KMS-11 (cell line): ENCODE results near the gene KIF3B.

Source experiments
- H2AFZ ChIP-seq: fragments of 200-600 bp; sonication (generic); 2 replicates; pipeline ENCODE4 v1.6.1; 2016; ENCODE audit warnings: antibody characterized with exemption, mixed run types, low read depth
- H3K27ac ChIP-seq: fragments of 200-600 bp; sonication (generic); 2 replicates; pipeline ENCODE4 v1.6.1; 2016; ENCODE audit warnings: mild to moderate bottlenecking, mixed run types
- H3K27me3 ChIP-seq: fragments of 200-600 bp; sonication (generic); 2 replicates; pipeline ENCODE4 v1.6.1; 2017; ENCODE audit warnings: mild to moderate bottlenecking, low read depth, mixed run types, moderate library complexity; ENCODE audit not compliant: insufficient read depth
- H3K36me3 ChIP-seq: fragments of 200-600 bp; sonication (generic); 2 replicates; pipeline ENCODE4 v1.6.1; 2017; ENCODE audit warnings: mild to moderate bottlenecking, mixed run types; ENCODE audit not compliant: insufficient read depth
- H3K4me1 ChIP-seq: fragments of 200-600 bp; sonication (generic); 2 replicates; pipeline ENCODE4 v1.6.1; 2016; ENCODE audit warnings: mild to moderate bottlenecking, low read depth, mixed run types; ENCODE audit not compliant: poor library complexity, severe bottlenecking
- H3K4me2 ChIP-seq: fragments of 200-600 bp; sonication (generic); 2 replicates; pipeline ENCODE4 v1.7.0; 2016; ENCODE audit warnings: mild to moderate bottlenecking, mixed run types
- H3K4me3 ChIP-seq: fragments of 200-600 bp; sonication (generic); IDR thresholded peaks from 2 replicates; pipeline ENCODE4 v1.6.1; 2017; ENCODE audit warnings: low read depth, low read length, mixed read lengths; ENCODE audit not compliant: insufficient read depth
- H3K79me2 ChIP-seq: fragments of 200-600 bp; sonication (generic); 2 replicates; pipeline ENCODE4 v1.6.1; 2016; ENCODE audit warnings: low read depth, mixed run types; ENCODE audit not compliant: insufficient read depth
- H3K9ac ChIP-seq: fragments of 200-600 bp; sonication (generic); 2 replicates; pipeline ENCODE4 v1.6.1; 2016; ENCODE audit warnings: mild to moderate bottlenecking, mixed run types
- H4K20me1 ChIP-seq: fragments of 200-600 bp; sonication (generic); 2 replicates; pipeline ENCODE4 v1.6.1; 2016; ENCODE audit warnings: mild to moderate bottlenecking, mixed run types; ENCODE audit not compliant: insufficient read depth
- TF ChIP-seq, protein P1 (sequence below): fragments of 200-600 bp; sonication (generic); conservative IDR thresholded peaks from 2 replicates; pipeline ENCODE4 v1.6.1; 2017; ENCODE audit warnings: low read depth, mild to moderate bottlenecking, antibody characterized with exemption, low read length, moderate library complexity, mixed read lengths

Gene KIF3B

DNA sequence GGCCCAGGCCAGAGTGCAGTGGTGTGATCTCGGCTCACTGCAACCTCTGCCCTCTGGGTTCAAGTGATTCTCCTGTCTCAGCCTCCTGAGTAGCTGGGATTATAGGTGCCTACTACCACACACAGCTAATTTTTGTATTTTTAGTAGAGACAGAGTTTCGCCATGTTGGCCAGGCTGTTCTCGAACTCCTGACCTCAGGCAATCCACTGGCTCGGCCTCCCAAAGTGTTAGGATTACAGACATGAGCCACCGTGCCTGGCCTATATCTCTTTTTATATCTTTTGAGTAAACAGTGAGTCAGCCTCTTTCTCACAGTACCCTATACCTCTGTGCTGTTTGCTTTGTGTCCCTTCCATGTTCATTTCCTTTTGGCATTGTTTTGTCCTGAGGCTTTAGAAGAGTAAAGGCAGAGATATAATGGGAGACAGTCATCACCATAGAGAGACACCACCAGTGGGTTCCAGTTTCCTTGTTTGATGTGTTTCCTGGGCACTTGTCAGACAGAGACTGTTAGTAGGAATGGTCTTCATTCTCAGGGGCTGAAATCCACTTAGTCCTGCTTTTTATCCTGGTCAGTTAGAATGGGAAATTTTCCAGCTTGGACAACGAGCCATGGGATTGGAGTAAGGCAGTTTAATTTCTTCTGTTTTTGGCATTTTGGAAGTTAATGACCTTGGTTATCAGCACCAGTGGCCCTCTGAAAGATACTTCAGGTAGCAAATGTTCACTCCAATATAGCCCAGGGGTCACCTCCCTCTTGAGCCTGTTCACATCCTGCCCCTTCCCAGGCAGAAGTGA lies 48.5 kb downstream of the KIF3B start:
- Histone ChIP-seq H3K36me3 (no peaks in the 10 kb centered on the region; the same call in 1 of the 2 replicates), H3K27ac (no peak overlapping the region), H3K9ac (no peak overlapping the region), H4K20me1 (no peaks in the 10 kb centered on the region), H3K4me2 (no peak overlapping the region), H3K4me1 (no peaks in the 10 kb centered on the region), H3K79me2 (no peaks in the 10 kb centered on the region), H3K4me3 (no peak overlapping the region), H3K27me3 (no peaks in the 10 kb centered on the region), H2AFZ (no peak overlapping the region)
- TF ChIP-seq, protein P1, sequence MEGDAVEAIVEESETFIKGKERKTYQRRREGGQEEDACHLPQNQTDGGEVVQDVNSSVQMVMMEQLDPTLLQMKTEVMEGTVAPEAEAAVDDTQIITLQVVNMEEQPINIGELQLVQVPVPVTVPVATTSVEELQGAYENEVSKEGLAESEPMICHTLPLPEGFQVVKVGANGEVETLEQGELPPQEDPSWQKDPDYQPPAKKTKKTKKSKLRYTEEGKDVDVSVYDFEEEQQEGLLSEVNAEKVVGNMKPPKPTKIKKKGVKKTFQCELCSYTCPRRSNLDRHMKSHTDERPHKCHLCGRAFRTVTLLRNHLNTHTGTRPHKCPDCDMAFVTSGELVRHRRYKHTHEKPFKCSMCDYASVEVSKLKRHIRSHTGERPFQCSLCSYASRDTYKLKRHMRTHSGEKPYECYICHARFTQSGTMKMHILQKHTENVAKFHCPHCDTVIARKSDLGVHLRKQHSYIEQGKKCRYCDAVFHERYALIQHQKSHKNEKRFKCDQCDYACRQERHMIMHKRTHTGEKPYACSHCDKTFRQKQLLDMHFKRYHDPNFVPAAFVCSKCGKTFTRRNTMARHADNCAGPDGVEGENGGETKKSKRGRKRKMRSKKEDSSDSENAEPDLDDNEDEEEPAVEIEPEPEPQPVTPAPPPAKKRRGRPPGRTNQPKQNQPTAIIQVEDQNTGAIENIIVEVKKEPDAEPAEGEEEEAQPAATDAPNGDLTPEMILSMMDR = no peak

DNA sequence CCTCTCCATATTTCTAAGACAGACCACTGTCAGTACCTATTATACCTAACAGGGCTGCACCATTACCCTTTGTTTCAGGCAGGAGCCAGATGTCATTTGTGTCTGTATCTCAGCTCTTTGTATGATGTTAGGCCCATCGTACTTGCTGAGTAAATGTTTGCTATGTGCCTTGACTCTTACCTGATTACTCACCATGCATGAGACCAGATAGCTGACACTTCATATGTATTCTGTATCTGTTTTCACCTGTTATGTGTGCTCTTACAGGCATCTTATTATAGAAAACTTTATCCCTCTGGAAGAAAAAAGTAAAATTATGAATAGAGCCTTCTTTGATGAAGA lies 49.0 kb downstream of the KIF3B start:
- Histone ChIP-seq H3K9ac (no peak overlapping the region), H3K4me3 (no peak overlapping the region), H3K27ac (no peak overlapping the region), H4K20me1 (no peaks in the 10 kb centered on the region), H2AFZ (no peak overlapping the region), H3K27me3 (no peaks in the 10 kb centered on the region), H3K4me1 (no peaks in the 10 kb centered on the region), H3K4me2 (no peak overlapping the region), H3K36me3 (no peaks in the 10 kb centered on the region; the same call in 1 of the 2 replicates), H3K79me2 (no peaks in the 10 kb centered on the region)
- TF ChIP-seq, protein P1 = no peak

DNA sequence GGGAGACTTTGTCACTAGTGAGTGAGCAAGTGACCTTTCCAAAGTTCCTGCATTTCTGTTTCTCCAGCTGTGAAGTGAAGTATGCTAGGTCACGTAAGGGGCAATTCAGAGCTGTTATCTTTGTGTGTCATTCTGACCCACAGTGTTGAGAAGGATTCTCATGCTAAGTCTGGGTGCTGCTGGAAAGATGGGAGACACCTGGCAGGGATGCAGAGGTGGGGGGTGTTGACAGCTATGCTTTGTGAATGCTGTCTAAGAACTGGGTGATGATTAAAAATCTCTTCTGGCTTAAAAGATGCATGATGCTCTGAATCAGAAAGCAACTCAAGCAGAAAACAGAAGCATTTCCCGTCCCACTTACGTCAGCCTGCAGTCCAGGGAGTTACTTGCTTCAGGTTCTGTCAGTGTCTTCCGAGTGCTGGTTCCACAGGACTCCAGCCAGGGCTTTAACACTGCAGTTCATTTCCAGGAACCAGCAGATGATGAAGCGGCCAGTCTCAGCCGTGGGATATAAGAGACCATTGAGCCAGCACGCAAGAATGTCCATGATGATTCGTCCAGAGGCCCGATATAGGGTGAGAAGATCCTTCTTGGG lies 49.7 kb downstream of the KIF3B start:
- H3K4me2 ChIP-seq = no peak overlapping the region

DNA sequence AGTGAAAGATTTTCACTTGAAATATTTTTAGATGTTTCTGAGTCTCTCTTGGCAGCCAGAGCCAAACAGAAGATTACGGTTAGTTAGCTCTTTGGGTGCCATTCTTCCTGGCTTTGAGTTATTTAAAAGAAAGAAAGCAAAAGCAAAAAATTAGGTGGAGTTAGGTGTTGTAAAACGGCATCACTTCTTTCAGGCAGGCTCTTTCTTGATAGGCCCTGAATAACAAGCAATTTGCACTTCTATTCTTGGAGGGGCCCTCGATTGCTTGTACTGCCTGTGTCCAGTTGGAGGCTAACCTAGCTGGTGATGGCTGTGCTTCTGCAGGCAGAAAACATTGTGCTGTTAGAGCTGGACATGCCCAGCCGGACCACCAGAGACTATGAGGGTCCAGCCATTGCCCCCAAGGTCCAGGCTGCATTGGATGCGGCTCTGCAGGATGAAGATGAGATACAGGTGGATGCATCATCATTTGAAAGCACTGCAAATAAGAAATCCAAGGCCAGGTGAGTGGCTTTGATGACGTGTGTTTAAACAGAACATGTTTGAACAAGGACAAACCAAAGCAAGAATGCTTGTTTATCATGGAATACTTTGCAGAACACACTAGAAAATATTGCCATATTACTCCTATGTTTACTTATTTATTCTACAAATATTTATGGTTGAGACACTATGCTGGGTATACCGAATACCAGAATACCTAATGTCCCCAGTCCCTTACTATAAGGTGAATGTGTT lies 52.5 kb downstream of the KIF3B start:
- Histone ChIP-seq H3K27me3 (no peaks in the 10 kb centered on the region), H3K36me3 (no peaks in the 10 kb centered on the region; the same call in 1 of the 2 replicates), H3K9ac (no peak overlapping the region), H4K20me1 (no peaks in the 10 kb centered on the region), H3K79me2 (no peaks in the 10 kb centered on the region), H3K4me1 (peaks cover 29% of the 10 kb centered on the region), H3K4me3 (no peak overlapping the region), H3K4me2 (no peak overlapping the region), H3K27ac (no peak overlapping the region), H2AFZ (no peak overlapping the region)
- TF ChIP-seq, protein P1 = no peak

More for the DNA sequence above, 49.7 kb downstream of the KIF3B start:
- H4K20me1 ChIP-seq = no peaks in the 10 kb centered on the region
- H3K79me2 ChIP-seq = no peaks in the 10 kb centered on the region
- H3K9ac ChIP-seq = no peak overlapping the region
- H3K27ac ChIP-seq = no peak overlapping the region
- no peaks in the 10 kb centered on the region for H3K27me3 ChIP-seq
- H3K4me1 ChIP-seq = peaks cover 3% of the 10 kb centered on the region
- no peaks in the 10 kb centered on the region; the same call in 1 of the 2 replicates for H3K36me3 ChIP-seq
- TF ChIP-seq, protein P1 = no peak
- H2AFZ ChIP-seq = no peak overlapping the region
- H3K4me3 ChIP-seq = no peak overlapping the region
